Measurements from ENCODE around the gene TEPSIN.

DNA sequence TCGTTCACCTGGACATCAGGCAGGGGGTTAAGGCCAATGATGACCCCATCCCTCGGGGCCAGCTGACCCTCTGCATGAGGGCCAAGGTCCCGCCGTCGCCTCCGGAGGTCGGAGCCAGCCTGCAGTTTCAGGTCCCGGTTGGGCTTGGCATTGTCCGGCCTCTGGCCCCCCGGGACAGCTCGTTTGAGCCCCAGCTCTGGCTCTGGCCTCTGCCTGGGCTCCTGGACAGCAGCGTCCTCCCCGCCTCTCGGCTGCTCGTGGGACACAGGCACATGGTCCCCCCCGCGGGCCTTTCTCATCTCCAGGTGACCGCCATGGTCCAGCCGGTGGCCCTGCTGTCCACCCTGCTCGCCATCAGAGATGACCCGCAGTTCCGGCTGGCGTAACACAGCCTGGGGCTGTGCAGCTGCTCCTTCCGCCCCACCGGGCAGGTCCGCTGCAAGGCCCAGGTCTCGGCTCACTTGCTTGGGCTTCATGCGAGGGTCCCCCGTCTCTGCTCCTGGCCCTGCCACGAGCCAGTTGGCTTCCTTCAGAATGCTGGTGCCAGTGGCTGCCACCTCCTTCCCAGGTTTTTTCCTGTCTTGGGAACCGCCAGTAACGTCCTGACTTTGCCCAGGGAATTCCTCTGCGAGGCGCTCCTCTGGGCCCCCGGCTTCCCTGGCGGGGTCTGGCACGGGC, 6.9 kb upstream of the TEPSIN start:
- TF ChIP-seq, protein P1, sequence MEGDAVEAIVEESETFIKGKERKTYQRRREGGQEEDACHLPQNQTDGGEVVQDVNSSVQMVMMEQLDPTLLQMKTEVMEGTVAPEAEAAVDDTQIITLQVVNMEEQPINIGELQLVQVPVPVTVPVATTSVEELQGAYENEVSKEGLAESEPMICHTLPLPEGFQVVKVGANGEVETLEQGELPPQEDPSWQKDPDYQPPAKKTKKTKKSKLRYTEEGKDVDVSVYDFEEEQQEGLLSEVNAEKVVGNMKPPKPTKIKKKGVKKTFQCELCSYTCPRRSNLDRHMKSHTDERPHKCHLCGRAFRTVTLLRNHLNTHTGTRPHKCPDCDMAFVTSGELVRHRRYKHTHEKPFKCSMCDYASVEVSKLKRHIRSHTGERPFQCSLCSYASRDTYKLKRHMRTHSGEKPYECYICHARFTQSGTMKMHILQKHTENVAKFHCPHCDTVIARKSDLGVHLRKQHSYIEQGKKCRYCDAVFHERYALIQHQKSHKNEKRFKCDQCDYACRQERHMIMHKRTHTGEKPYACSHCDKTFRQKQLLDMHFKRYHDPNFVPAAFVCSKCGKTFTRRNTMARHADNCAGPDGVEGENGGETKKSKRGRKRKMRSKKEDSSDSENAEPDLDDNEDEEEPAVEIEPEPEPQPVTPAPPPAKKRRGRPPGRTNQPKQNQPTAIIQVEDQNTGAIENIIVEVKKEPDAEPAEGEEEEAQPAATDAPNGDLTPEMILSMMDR (IDR thresholded peaks at IDR 0.05) = no peak
- TF ChIP-seq POLR2AphosphoS5 (IDR thresholded peaks at IDR 0.05) = no peak
- no peak for TF ChIP-seq POLR2A (IDR thresholded peaks at IDR 0.05)
- TF ChIP-seq EP300 (IDR thresholded peaks at IDR 0.05) = no peak
